MM.1S (cell line): ENCODE measurements around the gene TRAPPC3.

Source experiments
- EZH2 ChIP-seq: fragments of 300-600 bp; sonication (generic); optimal IDR thresholded peaks from 2 replicates; pipeline ENCODE3; 2017; ENCODE audit warnings: low read depth, mild to moderate bottlenecking, antibody characterized with exemption, low read length, mixed read lengths
- EZH2phosphoT487 ChIP-seq: fragments of 300-600 bp; sonication (generic); IDR thresholded peaks from 2 replicates; pipeline ENCODE4 v1.6.1; 2018; ENCODE audit warnings: antibody characterized with exemption, low read length
- TF ChIP-seq, protein P1 (sequence below): fragments of 300-600 bp; sonication (generic); IDR thresholded peaks from 2 replicates; pipeline ENCODE4 v1.5.1; 2016; ENCODE audit warnings: antibody characterized with exemption, low read length, mixed read lengths

DNA sequence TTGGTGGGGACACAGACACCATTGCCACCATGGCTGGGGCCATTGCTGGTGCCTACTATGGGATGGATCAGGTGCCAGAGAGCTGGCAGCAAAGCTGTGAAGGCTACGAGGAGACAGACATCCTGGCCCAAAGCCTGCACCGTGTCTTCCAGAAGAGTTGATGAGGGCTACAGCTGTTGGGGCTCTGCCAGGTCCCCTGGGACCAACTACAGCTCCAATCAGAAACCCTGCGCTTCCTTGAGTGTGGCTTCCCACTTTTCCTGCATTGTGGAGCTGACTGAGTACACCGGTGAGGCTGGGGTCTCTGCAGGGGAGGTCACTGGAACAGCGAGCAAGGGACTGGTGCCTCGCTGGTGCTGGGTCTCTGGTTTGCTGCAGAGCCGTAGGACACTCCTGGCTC is 56.1 kb downstream of the TRAPPC3 start:
- TF ChIP-seq, protein P1, sequence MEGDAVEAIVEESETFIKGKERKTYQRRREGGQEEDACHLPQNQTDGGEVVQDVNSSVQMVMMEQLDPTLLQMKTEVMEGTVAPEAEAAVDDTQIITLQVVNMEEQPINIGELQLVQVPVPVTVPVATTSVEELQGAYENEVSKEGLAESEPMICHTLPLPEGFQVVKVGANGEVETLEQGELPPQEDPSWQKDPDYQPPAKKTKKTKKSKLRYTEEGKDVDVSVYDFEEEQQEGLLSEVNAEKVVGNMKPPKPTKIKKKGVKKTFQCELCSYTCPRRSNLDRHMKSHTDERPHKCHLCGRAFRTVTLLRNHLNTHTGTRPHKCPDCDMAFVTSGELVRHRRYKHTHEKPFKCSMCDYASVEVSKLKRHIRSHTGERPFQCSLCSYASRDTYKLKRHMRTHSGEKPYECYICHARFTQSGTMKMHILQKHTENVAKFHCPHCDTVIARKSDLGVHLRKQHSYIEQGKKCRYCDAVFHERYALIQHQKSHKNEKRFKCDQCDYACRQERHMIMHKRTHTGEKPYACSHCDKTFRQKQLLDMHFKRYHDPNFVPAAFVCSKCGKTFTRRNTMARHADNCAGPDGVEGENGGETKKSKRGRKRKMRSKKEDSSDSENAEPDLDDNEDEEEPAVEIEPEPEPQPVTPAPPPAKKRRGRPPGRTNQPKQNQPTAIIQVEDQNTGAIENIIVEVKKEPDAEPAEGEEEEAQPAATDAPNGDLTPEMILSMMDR, result no peak
- no peak for TF ChIP-seq EZH2
- TF ChIP-seq EZH2phosphoT487, result no peak
